HG02870 (cell line): ENCODE results near the gene CLDN3.

Experiments used
- ATAC-seq: cut with Tn5 transposase; IDR thresholded peaks from one replicate; pipeline ENCODE4 v1.9.1; 2021; ENCODE audit warnings: mild to moderate bottlenecking, moderate library complexity; ENCODE audit not compliant: unreplicated experiment

CLDN3 gene

DNA sequence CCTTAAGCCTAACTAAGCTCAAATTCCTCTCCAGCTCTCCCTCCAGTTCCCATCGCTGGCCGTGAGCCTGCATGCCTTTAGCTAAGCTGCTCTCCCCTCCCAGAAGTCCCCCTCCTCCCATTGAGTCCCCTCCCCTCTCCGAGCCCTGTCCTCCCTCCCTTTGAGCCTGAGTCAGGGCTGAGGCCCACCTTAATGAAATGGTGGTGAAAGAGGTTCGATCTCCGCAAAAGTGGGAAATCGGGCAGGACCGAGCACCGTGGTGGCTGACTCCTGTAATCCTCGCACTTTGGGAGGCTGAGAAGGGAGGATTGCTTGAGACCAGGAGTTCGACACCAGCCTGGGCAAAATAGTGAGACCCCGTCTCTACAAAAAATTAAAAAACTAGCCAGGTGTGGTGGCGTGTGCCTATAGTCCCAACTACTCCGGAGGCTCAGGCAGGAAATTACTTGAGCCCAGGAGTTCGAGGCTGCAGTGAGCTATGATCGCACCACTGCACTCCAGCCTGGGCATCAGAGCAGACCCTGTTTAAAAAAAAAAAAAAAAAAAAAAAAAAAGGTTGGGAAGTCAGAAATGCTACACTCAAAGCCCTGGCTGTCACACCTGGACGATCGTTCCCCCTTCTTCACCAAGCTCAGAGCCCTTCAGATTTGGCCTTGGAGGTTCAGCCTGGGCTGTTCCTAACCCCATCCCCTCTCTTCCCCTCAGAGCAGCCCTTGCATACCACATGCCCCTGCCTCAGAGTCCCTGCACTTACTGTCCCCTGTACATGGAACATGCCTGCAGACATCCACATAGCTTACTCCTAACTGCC is 995 bp upstream of the CLDN3 start:
- ATAC-seq: no peak

DNA sequence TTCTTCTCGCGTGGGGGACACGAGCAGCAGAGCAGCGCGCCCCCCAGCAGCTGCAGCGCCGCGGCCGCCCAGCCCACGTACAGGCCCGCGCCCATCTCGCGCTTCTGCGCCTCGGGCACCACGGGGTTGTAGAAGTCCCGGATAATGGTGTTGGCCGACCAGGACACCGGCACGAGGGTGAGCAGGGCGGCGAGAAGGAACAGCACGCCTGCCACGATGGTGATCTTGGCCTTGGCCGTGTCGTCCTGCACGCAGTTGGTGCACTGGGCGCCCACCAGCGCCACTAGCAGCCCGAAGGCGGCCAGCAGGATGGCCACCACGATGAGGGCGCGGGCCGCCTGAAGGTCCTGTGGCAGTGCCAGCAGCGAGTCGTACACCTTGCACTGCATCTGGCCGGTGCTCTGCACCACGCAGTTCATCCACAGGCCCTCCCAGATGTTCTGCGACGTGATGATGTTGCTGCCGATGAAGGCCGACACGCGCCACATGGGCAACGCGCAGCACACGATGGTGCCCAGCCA is 529 bp downstream of the CLDN3 start:
- no peak for ATAC-seq

DNA sequence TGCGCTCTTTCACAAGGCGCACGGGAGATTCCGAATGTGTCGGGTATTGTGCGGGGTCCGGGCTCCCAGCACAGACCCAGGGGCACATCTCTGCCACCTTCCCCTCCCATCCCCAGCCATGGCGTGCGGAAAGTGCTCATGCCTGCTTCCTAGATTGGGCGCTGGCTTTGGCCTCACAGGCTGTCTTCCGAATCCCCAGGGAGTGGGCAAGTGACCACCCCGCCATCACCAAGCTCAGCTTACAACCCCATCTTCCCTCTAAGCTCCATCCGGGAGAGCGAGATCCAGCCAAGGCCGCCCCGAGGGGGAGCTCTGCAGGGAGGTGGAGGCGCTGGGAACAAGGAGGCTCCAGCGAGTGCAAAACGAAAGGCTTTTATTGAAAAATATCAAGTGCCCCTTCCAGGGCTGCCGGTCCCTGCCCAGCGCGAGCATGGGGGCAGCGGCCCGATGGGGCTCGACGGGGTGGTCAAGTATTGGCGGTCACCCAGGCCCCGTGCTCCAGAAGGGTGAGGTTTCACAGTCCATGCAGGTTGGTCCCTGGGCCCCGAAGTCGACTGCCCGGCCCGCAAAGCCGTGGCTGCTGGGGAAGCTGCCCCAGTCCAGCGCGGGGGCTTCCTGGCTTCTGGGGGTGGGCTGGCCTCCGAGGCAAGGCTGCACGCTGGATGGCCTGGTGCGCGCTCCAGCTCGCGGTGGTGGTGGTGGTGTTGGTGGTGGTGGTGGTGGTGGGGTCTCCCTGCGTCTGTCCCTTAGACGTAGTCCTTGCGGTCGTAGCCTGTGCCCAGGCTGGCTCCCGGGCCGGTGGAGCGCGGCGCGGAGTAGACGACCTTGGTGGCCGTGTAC is 1.2 kb downstream of the CLDN3 start:
- ATAC-seq: no peak

DNA sequence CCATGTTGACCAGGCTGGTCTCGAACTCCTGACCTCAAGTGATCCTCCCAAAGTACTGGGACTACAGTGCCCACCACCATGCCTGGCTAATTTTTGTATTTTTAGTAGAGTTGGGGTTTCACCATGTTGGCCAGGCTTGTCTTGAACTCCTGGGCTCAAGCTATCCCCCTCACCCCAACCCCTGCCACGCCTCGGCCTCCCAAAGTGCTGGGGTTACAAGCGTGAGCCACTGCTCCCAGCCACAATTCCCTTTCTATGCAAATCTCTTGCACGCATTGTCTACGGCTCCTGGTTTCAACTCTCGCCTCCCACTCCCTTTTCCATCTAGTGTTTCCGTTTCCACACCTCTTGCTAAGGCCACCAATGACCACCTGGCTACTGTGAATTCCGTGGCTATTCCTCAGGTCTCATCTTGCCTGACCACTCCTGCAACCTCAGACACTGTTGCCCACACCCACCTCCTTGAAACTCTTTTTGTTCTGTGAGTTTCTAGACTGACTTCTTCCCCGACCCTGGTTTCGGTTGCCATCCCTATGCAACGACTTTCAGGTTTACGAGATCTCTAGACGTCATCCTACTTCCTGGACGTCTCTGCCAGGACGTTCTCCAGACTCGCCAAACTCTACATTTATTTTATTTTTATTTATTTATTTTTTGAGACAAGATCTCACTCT is 3.4 kb downstream of the CLDN3 start:
- no peak for ATAC-seq

DNA sequence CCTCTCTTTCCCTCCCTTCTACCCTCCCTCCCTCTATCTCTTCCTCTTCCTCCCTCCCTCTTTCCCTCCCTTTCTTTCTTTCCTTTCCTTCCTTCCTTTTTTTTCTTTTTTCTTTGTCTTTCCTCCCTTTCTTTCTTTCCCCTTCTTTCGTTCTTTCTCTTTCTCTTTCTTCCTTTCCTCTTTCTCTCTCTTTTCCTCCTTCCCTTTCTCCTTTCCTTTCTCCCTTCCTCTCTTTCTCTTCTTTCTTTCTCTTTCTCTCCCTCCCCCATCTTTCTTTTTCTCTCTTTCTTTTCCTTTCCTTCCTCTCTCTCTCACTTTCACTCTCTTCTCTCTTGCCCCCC is 7.4 kb downstream of the CLDN3 start:
- no peak for ATAC-seq

DNA sequence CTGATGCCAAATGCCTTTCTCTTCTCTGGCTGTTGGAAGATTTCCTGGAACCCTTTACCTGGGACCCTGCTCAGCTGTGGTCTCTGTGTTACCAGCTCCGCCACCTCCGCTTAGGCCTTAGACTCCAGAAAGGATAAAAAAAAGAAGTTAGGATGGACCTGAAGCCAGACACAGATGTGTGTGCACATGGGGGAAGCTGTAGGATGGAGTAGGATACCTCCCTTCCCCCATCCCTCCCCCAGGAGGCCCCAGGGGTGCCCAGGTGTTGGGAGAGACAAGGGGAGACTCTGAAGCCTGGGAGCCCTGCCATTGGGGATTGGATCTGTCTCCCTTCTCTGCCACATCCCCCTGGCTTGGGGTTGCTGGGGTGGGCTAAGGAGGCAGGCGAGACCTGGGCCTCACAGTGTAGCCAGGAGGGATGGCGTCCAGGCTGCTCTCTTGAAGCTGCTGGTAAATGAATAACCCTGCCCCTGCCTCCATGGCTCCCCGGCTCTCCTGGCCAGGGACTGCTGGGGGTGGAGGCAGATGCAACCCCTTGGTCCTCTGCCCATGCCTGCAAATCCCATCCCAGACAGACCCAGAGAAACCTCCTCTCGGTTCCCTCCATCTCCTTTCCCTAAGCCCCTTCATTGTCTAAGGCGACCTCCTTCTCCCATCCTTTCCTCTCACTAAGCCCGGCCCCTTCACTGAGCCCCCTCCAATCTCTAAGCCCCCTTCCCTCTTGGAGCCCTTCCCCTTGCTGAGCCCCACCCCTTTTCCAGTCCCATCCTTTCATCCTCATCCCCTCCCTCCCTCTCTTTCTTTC is 8.0 kb downstream of the CLDN3 start:
- ATAC-seq: no peak

DNA sequence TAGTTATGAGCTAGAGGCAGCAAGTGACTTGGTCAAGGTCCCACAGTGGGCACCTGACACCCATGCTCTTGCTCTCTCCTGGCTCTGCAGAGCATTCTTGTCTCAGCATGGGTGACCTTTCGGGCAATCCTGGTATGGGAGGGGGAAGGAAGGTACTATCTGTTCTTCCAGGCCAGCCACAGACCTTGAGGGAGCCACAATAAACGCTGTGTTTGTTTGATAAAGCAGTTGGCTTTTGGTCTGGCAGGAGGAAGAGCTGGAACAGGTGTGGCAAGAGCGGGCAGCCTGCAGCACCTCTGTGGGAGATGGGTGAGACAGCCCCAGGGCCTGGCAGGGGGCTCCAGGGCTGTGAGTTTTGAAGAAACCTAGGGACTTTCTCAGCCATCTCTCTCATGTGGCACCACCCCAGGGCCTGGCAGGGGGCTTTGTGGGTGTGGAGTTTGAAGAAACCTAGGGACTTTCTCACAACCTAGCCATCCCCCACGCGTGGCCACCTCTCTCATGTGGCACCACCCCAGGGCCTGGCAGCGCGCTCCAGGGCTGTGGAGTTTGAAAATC is 11.4 kb downstream of the CLDN3 start:
- ATAC-seq: no peak

DNA sequence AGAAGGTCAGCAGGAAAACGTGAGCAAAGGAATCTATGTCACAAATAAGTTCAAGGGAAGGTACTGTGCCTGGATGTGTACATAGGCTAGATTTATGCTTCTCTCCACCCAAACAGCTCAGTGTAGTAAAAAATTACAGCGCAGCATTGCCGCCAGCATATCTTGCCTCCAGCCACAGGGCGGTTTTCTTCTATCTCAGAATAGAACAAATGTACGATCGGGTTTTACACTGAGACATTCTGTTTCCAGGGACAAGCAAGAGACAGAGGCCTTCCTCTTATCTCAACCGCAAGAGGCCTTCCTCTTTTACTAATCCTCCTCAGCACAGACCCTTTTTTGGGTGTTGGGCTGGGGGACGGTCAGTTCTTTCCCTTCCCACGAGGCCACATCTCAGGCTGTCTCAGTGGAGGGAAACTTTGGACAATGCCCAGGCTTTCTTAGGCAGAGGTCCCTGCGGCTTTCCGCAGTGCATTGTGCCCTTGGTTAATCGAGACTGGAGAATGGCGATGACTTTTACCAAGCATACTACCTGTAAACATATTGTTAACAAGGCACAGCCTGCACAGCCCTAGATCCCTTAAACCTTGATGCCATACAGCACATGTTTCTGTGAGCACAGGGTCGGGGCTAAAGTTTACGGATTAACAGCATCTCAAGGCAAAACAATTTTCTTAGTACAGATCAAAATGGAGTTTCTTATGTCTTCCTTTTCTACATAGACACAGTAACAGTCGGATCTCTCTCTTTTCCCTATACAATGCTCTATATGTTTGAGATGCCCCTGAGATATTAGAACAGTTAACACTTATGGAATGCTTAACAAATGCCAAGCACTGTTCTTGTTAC is 19.9 kb downstream of the CLDN3 start:
- ATAC-seq: no peak

DNA sequence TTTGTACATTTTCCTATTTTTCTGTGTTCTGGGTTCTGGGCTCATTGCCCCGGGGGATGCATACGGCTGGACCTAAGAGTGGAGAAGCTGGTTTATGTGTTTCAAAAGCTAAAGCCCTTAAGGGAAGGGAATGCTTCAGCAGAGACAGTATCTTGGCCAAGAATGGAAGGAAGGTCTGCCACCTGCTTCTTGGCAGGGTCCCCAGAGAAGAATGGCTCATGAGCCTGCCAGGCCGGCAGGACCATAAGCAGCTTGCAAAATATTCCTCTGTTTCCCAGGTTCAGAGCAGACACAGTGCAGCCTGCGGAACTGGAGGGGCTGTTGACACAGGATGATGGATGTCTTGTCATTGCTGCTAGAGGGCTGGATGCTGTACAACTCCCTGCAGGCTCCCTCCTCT is 23.7 kb downstream of the CLDN3 start:
- ATAC-seq: no peak

DNA sequence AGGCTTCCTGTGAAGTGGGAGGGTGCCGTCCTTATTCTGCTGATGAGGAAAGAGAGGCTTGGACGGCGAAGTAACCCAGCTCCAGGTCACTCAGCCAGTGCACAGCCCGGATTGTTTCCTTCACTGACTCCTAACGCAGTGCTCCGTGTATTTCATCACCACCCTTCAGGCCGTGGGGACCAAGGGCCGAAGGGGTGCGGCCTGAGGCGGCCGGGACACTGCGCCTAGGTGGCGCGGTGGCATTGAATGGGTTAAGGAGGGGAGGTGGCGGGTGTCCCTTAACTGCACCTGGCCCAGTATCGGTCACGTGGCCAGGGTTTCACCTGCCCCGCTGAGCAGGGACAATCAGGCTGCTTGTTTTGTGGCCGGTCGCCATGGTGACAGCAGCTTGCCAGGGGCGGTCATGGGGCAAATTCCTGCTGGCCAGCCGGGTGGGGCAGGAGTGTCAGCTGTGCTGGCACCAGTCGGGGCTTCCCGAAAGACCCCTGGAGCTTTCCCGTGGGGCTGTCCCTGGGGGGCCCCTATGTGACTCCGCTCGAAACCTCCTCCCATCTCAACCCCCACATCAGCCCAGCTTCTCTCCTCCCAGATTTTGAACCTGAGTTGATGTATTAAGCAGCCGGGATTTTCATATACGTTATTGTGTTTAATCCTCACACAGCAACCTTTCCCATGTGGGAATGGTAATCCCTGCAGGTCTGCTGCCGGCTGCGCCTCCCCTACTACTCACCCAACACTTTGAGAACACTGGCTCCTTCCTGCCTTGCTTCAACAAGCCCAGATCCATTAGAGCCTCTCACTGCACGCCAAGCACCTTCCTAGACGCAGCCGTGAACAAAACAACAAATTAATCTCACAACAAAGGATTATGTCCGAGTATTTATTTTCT is 27.1 kb downstream of the CLDN3 start:
- ATAC-seq: no peak

DNA sequence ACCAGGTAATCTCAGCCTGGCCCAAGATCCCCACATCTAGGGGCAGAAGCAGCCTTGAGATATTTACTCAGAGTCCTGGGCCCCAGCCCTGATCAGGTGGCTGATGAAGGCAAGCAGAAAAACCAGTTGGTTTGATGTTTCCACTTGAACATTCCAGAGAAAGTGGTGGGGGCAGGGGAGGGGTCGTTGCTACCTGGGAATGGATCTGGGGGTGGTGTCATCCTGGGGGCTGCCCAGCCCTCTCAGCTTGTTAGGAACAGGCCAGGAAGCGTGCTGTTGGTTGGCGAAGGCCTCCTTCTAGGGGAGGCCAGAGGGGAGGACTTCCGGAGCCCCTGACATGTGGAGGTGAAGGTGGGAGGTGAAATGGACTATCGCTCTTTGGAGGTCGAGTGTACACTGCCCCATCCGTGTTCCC is 27.7 kb downstream of the CLDN3 start:
- ATAC-seq: no peak

DNA sequence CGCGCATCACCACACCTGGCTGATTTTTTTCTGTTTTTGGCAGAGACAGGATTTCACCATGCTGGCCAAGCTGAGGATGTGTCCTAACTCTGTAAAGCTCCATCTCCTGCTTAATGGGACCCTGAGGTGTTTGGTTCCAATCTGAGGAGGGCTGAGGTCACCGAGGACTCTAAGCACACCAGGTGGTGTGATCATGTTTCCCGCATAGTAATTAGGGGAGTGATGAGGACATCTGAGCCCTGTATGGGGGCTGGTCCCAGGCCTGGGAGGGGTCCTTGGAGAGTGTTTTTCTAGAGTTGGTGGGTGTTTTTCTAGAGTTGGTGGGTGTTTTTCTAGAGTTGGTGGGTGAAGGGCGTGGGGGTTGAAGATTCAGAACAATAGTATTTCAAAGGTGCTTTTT is 28.5 kb downstream of the CLDN3 start:
- no peak for ATAC-seq

DNA sequence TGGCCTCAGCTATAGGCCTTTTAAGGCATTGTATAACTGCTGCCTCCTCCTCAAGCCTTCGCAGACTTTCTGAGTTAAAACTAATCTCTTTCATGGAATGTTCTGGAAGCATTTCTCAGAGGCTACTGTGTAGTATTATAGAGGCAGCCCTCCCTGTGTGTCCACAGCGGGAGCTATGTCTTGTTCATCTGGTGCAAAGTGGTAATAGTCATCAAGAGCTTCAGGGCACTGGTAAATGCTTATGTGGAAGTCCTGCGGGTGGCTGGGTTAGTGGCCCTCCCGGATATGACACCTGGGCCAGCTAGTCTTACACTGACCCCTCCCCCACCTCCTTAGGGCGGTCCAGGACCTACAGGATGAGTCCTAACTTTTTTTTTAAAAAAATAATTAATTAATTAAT is 29.3 kb downstream of the CLDN3 start:
- no peak for ATAC-seq

DNA sequence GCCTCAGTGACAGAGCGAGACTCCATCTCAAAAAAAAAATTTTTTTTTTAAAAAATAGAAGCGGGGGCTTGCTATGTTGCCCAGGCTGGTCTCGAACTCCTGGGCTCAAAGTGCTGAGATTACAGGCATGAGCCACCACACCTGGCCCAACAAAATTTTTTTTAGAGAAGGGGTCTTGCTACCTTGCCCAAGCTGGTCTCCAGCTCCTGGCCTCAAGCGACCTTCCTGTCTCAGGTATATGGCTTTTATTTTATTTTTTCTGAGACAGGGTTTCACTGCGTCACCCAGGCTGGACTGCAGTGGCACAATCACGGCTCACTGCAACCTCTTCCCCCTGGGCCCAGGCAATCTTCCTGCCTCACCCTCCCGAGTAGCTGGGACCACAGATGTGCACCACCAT is 29.9 kb downstream of the CLDN3 start:
- ATAC-seq: no peak

DNA sequence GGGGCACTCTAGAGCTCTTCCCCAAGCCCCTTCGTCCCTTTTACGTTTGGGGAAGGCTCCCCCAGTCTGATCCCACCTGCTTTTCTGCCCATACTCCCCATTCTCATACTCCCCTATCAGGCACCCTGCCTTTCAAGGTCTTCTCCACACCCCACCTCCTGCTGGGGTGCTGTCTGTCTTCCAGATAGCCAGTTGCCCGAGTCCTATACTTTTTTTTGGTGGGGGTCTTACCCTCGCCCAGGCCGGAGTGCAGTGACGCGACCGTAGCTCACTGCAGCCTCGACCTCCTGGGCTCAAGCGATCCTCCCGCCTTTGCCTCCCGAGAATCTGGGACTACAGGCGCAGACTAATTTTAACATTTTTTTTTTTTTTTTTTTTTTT is 30.7 kb downstream of the CLDN3 start:
- no peak for ATAC-seq

DNA sequence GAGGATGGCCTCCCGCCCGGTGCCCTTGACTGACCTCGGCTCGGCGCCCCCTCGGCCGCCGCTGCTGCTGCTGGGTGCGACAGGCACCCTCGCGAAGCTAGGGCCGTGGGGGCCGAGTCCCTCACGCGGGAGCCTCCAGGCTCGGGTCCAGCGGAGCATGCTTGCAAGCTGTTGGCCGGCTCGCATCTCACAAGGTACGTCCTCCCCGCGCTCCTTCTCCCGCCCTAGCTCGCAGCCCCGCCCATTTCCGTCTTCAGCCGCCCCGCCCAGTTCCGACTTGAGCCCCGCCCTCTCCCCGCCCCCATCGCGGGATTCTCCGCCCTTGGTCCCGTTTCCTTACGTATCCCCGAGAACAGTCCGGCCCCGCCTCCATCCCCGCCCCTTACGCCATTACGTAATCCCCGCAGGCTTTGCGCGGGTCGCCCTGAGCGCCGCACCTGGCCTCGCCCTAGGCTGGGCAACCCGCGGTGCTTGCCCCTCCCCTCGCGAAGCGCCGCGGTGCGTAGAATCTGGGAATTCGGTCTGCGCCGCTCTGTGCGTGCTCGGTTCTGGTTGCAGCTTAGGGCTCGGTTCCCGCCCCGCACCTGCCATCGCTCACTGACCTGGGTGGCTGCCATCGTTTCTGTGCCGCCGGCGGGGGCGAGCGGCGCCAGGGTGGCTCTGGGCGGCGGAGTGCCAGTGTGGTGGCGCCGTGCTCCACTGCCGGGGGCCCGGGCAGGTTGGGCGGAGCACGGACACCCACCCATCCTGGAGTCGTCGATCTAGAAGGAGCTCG is 31.3 kb downstream of the CLDN3 start, which contains the start of gene ABHD11:
Gene ABHD11 (minus strand): TSS at position 191 of the 775 bp plus-strand sequence. CDS start 32 bp downstream, at position 159.
- ATAC-seq: peak; percentile 82

DNA sequence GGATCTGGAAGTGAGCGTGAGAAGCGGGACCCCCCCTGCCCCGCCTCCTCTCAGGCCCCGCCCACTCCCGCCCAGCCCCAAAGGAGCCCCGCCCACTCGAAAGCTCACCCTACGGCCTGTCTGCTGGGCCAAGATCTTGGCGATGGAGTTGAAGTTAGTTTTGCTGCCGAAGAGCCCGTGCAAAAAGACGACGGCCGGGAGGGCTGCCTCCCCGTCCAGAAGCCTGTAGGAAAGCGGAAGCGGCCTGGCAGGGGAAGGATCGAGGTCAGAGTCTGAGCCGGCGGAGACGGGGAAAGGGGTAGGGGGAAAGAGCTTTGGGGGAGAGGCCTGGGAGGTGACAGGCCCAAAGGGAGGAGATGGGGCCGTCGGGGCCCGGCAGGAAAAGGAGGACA is 31.9 kb downstream of the CLDN3 start:
- peak; percentile 16 for ATAC-seq
